ENCODE results near the gene PTBP1. TPM values are rescaled to one million over a fixed set of nuclear protein-coding genes. Genes with fewer than 3 reads are reported as not detected.
"Not testable (repeated sequence)": the region's sequence is repeated elsewhere in the genome, so short reads cannot be mapped to it uniquely, and the experiment has no call there.

PTBP1 gene
- total RNA-seq, 1 experiment from 2014 or later: 236 TPM

GRCh38 chr19:807627-808422, 10.6 kb downstream of the PTBP1 start:
- no peak for DNase-seq (ENCODE audit: extremely low read depth, low read depth)

GRCh38 chr19:808423-808775, 11.1 kb downstream of the PTBP1 start:
- DNase-seq (ENCODE audit: extremely low read depth, low read depth): no peak

- DNase-seq (ENCODE audit: extremely low read depth, low read depth): no peak
These were observed 13.0 kb downstream of the PTBP1 start for GRCh38 chr19:810077-810855.

- no peak for DNase-seq (ENCODE audit: extremely low read depth, low read depth)
These were observed 13.7 kb downstream of the PTBP1 start for GRCh38 chr19:810883-811489.

- no peak for DNase-seq (ENCODE audit: extremely low read depth, low read depth)
These were observed 14.3 kb downstream of the PTBP1 start for GRCh38 chr19:811506-812048.

GRCh38 chr19:812049-812746, 14.9 kb downstream of the PTBP1 start:
- no peak for DNase-seq (ENCODE audit: extremely low read depth, low read depth)

GRCh38 chr19:812747-813218, 15.5 kb downstream of the PTBP1 start:
- DNase-seq (ENCODE audit: extremely low read depth, low read depth): no peak

GRCh38 chr19:813219-814151, 16.2 kb downstream of the PTBP1 start:
- DNase-seq (ENCODE audit: extremely low read depth, low read depth): no peak

- no peak for DNase-seq (ENCODE audit: extremely low read depth, low read depth)
These were observed 17.2 kb downstream of the PTBP1 start for GRCh38 chr19:814152-815078.

GRCh38 chr19:815079-815774, 18.0 kb downstream of the PTBP1 start:
- DNase-seq (ENCODE audit: extremely low read depth, low read depth): no peak

GRCh38 chr19:815775-816499, 18.7 kb downstream of the PTBP1 start:
- DNase-seq (ENCODE audit: extremely low read depth, low read depth): no peak

GRCh38 chr19:816500-816857, 19.2 kb downstream of the PTBP1 start:
- no peak for DNase-seq (ENCODE audit: extremely low read depth, low read depth)

GRCh38 chr19:820212-820611, 23.0 kb downstream of the PTBP1 start:
- DNase-seq (ENCODE audit: extremely low read depth, low read depth): not testable (repeated sequence)

- DNase-seq (ENCODE audit: extremely low read depth, low read depth): no peak
These were observed 24.1 kb downstream of the PTBP1 start for GRCh38 chr19:821231-821824.

- DNase-seq (ENCODE audit: extremely low read depth, low read depth): no peak
These were observed 24.7 kb downstream of the PTBP1 start, which contains the start of gene PLPPR3 for GRCh38 chr19:821825-822503. PLPPR3 (minus strand) TSS chr19:821955; CDS start chr19:821559, 396 bp downstream.

- DNase-seq (ENCODE audit: extremely low read depth, low read depth): no peak
These were observed 26.4 kb downstream of the PTBP1 start for GRCh38 chr19:823565-824121.
